Psoas muscle (tissue), 8 donors: ENCODE data around the gene SPINT4. TPM values are rescaled to one million over a fixed set of nuclear protein-coding genes. Genes with fewer than 3 reads are reported as not detected.
A peak's percentile ranks its signal among the peaks of the same experiment; 100 is the strongest.
"Not testable (repeated sequence)": the region's sequence is repeated elsewhere in the genome, so short reads cannot be mapped to it uniquely, and the experiment has no call there.

Source experiments
- ATAC-seq, 4 donors: fragments of 200-7000 bp; cut with Tn5 transposase; one replicate each; pipeline ENCODE4 v1.9.1; 2020; ENCODE audit warnings: moderate library complexity in 3 of 4, mild to moderate bottlenecking in 2 of 4
- DNase-seq, 2 donors: peaks; one replicate each; pipeline ENCODE4 v3.0.0-alpha.2; 2020
- H3K27ac ChIP-seq: fragments of 200-600 bp; one replicate; pipeline ENCODE4 v1.8.0; 2022
- H3K27me3 ChIP-seq, 3 donors: fragments of 200-600 bp in 1 of 3; one replicate each; pipeline versions ENCODE4 v1.6.1 to v1.8.0; 2013 to 2022; ENCODE audit warnings: low read length in 2 of 3, mild to moderate bottlenecking in 2 of 3, moderate library complexity in 1 of 3; ENCODE audit not compliant: insufficient read depth in 3 of 3
- H3K36me3 ChIP-seq, 2 donors: fragments of 200-600 bp in 1 of 2; one replicate each; pipeline versions ENCODE4 v1.6.1 to v1.8.0; 2013 to 2022; ENCODE audit warnings: low read depth in 1 of 2, mild to moderate bottlenecking in 1 of 2, moderate library complexity in 1 of 2; ENCODE audit not compliant: insufficient read depth in 1 of 2
- H3K4me1 ChIP-seq: fragments of 200-600 bp; one replicate; pipeline ENCODE4 v1.8.0; 2022
- H3K4me3 ChIP-seq: fragments of 200-600 bp; one replicate; pipeline ENCODE4 v1.8.0; 2022; ENCODE audit warnings: mild to moderate bottlenecking
- H3K9me3 ChIP-seq: fragments of 200-600 bp; one replicate; pipeline ENCODE4 v1.8.0; 2022
- WGBS, 3 donors: extraction: QIAGEN DNeasy Blood & Tissue Kit; methylation state at CpG; one replicate each; pipeline versions ENCODE4 v1.1.6 to v1.1.7; 2013; 5-methylcytosine and 5-hydroxymethylcytosine counted together
- intact Hi-C, 2 donors: fragments of 100-400 bp; cut with DNase I; formaldehyde crosslinking; loops; one replicate each; pipeline versions ENCODE4 v1.11.0 to v1.14.2; 2022
- polyA plus RNA-seq, 3 donors: library from polyadenylated mRNA; stranded (reverse); fragments of 200-250 nt; gene quantifications; one replicate each; pipeline ENCODE4 v1.2.3, GENCODE V29; 2013
- total RNA-seq, 4 donors: library from RNA; stranded (reverse); fragmentation: NEBNext Ultra II Directional in 2 of 4; extraction: Animal tissue kit (Norgen Biotek cat#: 25700) in 2 of 4; gene quantifications; one replicate each; pipeline versions ENCODE4 v1.2.1 to v1.2.4, GENCODE V29; 2021 to 2023
- TF ChIP-seq, protein P1 (sequence below): fragments of 200-600 bp; IDR thresholded peaks from one replicate; pipeline ENCODE4 v1.8.0; 2022; ENCODE audit warnings: antibody characterized with exemption
- donor health status: healthy with polysubstance abuse.
- donor health status: DM: no; HTN: no; CAD: no; lungs with moderate emphysema.
- donor health status: Bipolar disorder and iron deficiency.
- donor health status: healthy.
- donor health status: DM: yes; HTN: yes; CAD: no.
- donor health status: DM: no; HTN: no; CAD: no.
- donor health status: DM: no; HTN: no; CAD: no.
- donor health status: DM: yes; HTN: yes; CAD: no.

Gene SPINT4
- total and polyA plus RNA-seq, 7 donors = not detected

DNA sequence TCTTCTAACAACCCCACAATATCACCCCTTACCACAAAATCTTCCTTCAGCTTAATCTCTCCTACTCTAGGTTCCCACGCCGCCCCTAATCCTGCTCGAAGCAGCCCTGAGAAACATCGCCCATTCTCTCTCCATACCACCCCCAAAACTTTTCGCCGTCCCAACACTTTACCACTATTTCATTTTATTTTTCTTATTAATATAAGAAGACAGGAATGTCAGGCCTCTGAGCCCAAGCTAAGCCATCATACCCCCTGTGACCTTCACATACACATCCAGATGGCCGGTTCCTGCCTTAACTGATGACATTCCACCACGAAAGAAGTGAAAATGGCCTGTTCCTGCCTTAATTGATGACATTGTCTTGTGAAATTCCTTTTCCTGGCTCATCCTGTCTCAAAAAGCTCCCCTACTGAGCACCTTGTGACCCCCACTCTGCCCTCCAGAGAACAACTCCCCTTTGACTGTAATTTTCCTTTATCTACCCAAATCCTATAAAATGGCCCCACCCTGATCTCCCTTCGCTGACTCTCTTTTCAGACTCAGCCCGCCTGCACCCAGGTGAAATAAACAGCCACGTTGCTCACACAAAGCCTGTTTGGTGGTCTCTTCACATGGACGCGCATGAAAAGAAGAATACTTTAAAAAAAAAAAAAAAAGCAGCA, 42.6 kb downstream of the SPINT4 start:
- DNase-seq, H3K36me3 ChIP-seq, H3K27me3 ChIP-seq, H3K27ac ChIP-seq, H3K9me3 ChIP-seq, ATAC-seq, H3K4me1 ChIP-seq, intact Hi-C loops, H3K4me3 ChIP-seq: not testable (repeated sequence)
- 76 to 79% (median 79%) methylated on average over 13 of the region's 13 CpGs for WGBS, 3 donors

DNA sequence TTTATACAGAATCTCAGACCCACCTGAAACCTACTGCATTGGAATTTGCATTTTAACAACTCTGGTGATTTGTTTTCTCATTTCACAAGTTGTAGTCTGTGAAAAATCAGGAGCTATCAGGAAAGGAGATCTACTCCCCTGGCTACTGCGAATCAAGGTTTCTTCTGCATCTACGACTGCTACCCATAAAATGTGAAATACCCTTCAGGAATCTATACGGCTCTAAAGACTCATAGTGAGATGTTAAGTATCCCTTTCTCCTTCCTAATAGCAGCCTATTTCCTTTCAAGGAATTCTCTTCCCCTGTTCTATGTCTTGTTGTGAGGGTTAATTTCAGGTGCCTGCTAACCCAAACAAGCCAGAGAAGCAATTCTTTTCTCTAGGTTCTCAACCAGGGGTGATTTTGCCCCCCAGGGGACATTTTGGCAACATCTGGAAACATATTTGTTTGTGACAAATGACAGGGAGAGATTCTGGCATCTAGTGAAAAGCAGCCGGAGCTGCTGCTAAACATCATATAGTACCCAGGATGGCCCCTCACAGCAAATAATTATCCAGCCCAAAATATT, 43.2 kb downstream of the SPINT4 start:
- intact Hi-C loops = no loop called here
- WGBS, 3 donors = 51 to 53% (median 52%) methylated on average over 4 of the region's 4 CpGs
- no peaks in the 10 kb centered on the region for H3K36me3 ChIP-seq
- TF ChIP-seq, protein P1, sequence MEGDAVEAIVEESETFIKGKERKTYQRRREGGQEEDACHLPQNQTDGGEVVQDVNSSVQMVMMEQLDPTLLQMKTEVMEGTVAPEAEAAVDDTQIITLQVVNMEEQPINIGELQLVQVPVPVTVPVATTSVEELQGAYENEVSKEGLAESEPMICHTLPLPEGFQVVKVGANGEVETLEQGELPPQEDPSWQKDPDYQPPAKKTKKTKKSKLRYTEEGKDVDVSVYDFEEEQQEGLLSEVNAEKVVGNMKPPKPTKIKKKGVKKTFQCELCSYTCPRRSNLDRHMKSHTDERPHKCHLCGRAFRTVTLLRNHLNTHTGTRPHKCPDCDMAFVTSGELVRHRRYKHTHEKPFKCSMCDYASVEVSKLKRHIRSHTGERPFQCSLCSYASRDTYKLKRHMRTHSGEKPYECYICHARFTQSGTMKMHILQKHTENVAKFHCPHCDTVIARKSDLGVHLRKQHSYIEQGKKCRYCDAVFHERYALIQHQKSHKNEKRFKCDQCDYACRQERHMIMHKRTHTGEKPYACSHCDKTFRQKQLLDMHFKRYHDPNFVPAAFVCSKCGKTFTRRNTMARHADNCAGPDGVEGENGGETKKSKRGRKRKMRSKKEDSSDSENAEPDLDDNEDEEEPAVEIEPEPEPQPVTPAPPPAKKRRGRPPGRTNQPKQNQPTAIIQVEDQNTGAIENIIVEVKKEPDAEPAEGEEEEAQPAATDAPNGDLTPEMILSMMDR = no peak
- H3K4me3 ChIP-seq = no peak overlapping the region
- no peaks in the 10 kb centered on the region for H3K4me1 ChIP-seq
- ATAC-seq (no peak), DNase-seq (no peak)
- no peak overlapping the region for H3K27ac ChIP-seq
- H3K9me3 ChIP-seq = no peaks in the 10 kb centered on the region
- no peaks in the 10 kb centered on the region for H3K27me3 ChIP-seq

DNA sequence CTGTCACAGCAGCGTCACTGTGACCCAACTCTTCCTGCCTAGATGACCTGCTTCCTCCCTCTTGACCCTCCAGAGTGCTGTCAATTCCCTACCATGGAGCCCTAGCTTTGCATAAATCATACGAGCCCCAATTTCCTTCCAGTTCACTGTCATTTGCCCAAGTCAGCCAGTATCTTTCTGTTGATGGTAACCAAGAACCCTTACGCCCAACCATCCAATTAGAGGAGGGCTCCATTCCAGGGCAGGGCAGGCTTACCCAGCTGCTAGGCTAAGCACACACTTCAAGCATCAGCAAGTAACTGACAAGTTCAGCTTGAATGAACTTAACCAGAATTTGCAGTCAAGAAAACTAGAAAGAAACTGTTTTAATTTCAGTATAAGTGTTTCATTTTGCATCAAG, 43.8 kb downstream of the SPINT4 start:
- DNase-seq = no peak
- Histone ChIP-seq H3K27me3 (no peaks in the 10 kb centered on the region), H3K4me1 (no peaks in the 10 kb centered on the region), H3K36me3 (no peaks in the 10 kb centered on the region), H3K9me3 (no peaks in the 10 kb centered on the region), H3K4me3 (no peak overlapping the region), H3K27ac (no peak overlapping the region)
- ATAC-seq = no peak
- TF ChIP-seq, protein P1 = no peak
- WGBS, 3 donors = 47 to 68% (median 63%) methylated on average over 3 of the region's 3 CpGs
- intact Hi-C loops = no loop called here

DNA sequence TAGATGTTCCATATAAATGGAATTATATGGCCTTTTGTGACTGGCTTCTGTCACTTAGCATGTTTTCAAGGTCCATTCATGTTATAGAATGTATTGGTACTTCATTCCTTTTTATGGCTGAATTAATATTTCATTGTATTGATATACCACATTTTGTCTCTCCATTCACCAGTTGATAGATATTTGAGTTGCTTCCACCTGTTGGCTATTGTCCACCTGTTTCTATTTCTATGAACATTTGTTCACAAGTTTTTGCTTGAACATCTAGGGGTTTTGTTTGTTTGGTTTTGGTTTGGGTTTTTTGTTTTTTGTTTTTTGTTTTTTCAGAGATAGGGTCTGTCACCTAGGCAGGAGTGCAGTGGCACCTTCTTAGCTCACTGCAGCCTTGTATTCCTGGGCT, 46.3 kb downstream of the SPINT4 start:
- Histone ChIP-seq H3K27me3 (no peaks in the 10 kb centered on the region), H3K27ac (no peak overlapping the region), H3K9me3 (no peaks in the 10 kb centered on the region), H3K36me3 (no peaks in the 10 kb centered on the region), H3K4me1 (no peaks in the 10 kb centered on the region), H3K4me3 (no peak overlapping the region)
- TF ChIP-seq, protein P1 = no peak
- ATAC-seq (no peak), DNase-seq (no peak)
- intact Hi-C loops = no loop called here

DNA sequence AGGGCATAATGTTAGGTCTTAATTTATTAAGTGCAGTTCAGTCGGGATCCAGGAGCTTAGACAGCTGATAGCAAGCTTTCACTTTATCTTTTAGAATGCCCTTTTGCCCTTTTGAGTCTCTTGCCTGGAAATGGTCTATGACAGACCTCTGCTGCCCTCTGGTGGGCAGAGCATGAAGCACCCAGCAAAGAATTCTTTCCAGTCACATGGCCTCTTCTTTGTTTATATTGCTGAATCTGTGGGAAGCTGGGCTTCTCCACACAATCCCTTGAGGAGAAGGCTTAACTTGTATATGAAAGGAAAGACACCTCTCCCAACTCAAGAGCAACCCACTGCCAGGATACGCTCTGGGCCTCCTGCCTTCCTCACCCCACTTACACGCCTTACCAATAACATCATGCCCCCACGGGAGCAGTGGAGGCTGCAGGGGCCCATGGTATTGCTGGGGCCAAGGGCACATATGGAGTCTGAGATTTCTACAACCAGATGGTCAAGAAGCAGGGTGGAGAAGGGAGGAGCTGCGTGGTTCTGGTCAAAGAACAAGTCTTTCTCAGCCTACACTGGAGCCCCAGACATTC, 49.1 kb downstream of the SPINT4 start:
- 29 to 44% (median 33%) methylated on average over 5 of the region's 5 CpGs for WGBS, 3 donors
- no peaks in the 10 kb centered on the region for H3K9me3 ChIP-seq
- peak; percentile 76 to 86 for DNase-seq
- TF ChIP-seq, protein P1 = peak; percentile 97
- no peaks in the 10 kb centered on the region for H3K36me3 ChIP-seq
- no peak overlapping the region for H3K27ac ChIP-seq
- no peak overlapping the region for H3K4me3 ChIP-seq
- H3K27me3 ChIP-seq = no peaks in the 10 kb centered on the region
- intact Hi-C loops = loop anchor here (1.0 to 10.0 kb wide), 5 partner anchors 224 to 452 kb away; partner anchors contain the start of gene EPPIN (in 1 of the 2)
- peak; percentile 79 to 94 (median 83) for ATAC-seq
- no peaks in the 10 kb centered on the region for H3K4me1 ChIP-seq
